ENCODE data around the gene PRELID2.

PRELID2 gene

DNA sequence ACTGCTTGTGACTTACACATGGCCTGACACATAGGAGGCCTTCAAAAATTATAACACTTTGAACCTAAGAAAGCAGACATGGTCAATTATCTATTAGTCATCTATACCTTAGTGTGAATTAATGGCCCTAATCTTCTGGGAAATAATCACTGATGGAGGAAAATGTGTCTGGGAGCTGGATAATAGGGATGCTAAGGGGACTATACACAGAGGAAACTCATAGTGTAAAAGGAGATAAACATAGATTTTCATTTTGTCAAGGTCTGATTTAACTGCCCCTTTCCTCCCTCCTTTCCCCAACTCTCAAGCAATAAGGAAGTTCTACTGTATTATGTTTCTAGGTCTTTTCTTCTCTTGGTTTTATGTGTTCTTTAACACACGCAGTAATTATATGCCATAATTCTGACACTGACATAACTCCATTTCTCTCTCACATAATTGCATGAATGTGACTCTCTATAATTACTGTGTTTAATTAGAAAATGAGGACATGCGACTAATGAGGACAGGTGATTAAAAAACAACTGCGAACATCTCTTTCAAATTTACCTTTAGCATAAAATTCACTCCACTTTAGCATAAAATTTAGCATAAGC, 18.7 kb upstream of the PRELID2 start:
- TF ChIP-seq GATA1 (IDR thresholded peaks at IDR 0.05; ENCODE audit: low read depth, low read length), result no peak
- TF ChIP-seq POLR2A (IDR thresholded peaks at IDR 0.05; ENCODE audit: low read length), result no peak
- peak in 1 of 2 experiments; percentile 47 for DNase-seq

DNA sequence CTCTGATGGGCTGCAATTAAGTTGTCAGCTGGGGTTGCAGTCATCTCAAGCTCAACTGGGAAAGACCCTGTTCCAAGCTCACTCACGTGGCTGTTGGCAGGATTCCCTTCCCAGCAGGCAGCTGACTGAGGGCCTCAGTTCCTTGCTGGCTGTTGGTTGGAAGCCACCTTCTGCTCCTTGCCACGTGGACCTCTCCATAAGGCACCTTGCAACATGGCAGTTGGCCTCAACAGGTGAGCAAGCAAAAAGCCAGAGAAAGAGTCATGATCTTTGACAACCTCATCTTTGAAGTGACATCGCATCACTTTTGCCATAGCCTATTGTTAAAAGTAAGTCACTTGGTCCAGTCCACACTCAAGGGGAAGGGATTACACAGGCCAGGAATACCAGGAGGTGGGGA, 17.8 kb upstream of the PRELID2 start:
- TF ChIP-seq POLR2A (IDR thresholded peaks at IDR 0.05; ENCODE audit: low read length) (no peak), GATA1 (IDR thresholded peaks at IDR 0.05; ENCODE audit: low read depth, low read length) (no peak)
- DNase-seq, result peak in 1 of 2 experiments; percentile 26

DNA sequence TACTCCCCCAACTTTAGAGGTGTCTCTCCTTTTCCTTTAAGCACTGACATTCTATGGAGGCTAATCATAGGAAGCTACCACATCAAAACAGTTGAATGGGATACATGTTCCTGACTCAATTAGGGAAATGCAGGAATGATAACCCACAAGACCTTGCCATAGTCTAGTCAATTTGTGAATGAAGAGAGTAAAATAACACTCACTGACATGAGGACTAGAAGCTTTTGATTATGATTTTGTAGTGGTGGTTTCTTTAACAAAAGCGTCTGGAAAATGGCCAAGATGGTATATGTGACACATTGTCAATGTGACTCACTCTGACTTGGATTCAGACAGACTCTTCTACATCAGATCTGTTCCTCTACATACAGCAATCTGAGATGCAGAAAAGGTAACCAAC, 13.7 kb upstream of the PRELID2 start:
- TF ChIP-seq POLR2A (IDR thresholded peaks at IDR 0.05; ENCODE audit: low read length) (no peak), GATA1 (IDR thresholded peaks at IDR 0.05; ENCODE audit: low read depth, low read length) (no peak)
- peak; percentile 4 to 10 for DNase-seq

DNA sequence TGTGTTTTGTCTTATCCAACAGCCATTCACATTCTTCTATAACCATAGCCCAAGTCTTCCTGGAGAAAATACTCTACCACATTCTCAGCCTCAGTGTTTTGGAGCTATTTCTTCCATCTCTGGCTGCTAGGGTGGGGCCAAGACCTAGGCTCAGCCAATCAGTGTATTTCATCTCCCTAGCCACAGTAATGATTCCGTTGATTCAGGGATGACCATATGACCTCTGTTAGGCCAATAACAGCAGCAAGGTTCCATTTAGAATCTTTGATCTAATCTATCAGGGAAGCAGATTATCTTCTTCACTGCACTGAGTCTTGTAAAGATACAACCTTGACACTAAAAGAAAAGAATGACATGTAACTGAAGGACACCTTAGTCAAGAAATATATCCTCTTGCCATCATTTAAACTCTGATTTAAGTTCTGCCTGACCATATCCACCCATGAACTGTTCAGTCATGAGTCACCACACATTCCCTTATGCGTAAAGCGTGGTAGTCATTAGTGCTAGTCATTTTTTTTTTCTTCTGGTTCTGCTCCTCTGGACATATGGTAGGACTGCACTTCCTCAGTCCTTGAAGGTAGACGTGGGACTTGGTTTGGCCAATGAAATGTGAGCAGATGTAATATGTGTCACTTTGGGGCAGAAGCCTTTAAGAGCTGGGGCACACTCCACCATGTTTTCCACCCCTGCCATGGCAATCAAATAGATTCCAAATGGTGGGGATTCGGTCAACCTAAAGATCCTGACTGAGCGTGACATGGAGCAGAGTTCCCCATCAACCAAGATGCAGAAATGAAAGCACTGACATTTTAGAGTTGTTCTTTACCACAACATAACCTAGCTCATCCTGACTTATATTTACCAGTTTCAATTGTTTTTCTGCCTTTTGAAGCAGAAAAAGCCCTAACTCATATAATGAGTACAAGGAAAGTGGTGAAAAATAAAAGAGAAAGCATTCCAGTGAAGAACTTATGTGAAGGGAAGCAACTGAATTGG, 12.7 kb upstream of the PRELID2 start:
- DNase-seq, result no peak
- TF ChIP-seq GATA1 (IDR thresholded peaks at IDR 0.05; ENCODE audit: low read depth, low read length), result no peak
- TF ChIP-seq POLR2A (IDR thresholded peaks at IDR 0.05; ENCODE audit: low read length), result no peak

DNA sequence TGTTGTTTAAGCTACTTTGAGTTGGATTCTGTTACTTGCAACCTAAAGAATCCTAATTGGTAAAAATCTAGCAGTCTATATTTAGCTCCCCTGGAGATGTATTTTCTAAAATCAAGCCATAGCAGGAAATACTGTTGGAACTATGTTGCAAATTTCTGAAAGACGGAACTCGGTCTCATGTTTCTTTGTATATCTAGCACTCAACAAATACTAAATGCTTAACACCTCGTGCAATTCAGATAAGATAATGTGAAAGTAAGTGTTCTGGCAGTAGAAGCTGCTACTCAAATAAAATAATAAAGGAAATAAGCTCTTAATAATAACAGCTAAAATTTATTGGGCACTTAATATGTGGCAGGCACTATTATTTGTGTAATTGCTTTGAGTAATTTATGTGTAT, 10.9 kb upstream of the PRELID2 start:
- TF ChIP-seq POLR2A (IDR thresholded peaks at IDR 0.05; ENCODE audit: low read length), result no peak
- no peak for DNase-seq

DNA sequence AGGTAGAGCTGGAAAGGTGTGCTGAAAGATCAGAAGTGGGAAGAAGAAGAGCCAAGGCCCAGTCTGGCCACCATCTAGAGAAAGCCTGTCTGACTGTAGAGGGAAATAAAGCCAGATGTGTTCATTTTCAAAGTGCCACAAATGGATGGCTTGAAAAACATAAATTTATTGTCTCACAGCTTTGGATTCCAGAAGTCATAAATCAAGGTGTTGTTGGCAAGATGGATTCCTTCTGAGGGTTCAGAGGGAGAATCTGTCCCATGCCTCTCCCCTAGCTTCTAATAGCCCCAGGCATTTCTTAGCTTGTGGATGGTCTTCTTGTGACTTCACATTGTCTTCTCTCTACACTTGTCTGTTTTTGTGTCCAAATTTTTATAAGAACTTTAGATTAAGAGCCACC, 6.2 kb upstream of the PRELID2 start:
- DNase-seq, result no peak
- no peak for TF ChIP-seq GATA1 (IDR thresholded peaks at IDR 0.05; ENCODE audit: low read depth, low read length)
- no peak for TF ChIP-seq POLR2A (IDR thresholded peaks at IDR 0.05; ENCODE audit: low read length)

DNA sequence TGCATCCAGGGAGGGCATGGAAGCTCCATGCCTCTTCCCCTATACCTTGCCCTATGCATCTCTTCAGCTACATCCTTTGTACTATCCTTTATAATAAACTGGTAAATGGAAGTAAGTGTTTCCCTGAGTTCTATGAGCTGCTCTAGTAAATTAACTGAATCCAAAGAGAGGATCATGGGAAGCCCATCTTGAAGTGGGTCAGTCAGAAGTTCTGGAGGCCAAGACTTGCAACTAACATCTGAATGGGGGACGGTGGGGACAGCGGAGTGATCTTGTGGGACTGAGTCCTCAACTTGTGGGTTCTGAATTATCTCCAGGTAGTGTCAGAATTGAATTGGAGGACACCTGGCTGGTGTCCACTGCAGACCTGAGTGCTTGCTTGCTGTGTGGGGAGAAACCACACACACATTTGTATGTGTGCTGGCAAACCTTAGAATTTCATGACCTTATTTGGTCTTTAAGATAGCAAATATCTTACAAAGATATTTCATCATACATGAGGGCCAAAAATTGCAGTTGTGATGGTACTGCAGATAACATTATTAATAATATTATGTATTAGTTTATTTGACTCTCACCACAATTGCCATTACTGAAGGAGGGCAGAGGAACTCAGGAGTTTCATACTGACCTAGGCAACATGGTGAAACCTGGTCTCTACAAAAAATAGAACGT, 5.5 kb upstream of the PRELID2 start:
- DNase-seq, result peak; percentile 20 to 23
- TF ChIP-seq GATA1 (IDR thresholded peaks at IDR 0.05; ENCODE audit: low read depth, low read length) (no peak), POLR2A (IDR thresholded peaks at IDR 0.05; ENCODE audit: low read length) (no peak)

DNA sequence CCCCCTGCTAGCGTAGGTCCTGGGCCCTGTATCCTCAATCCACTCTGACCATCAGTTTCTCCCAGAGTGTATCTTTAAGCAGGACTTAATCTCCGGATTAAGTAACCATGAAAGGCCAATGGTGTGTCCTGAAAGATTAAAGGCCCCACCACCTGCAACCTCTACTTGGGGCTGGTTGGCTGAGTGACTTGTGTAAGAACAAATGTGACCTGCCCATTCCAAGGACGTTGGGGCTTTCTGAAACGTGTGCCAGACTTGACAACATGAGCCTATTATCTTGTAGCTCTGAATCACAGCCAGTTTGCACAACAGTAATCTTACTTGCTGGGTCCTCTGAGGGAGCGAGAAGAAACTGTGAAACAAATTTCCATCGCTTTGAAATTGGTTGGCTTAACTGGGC, 3.1 kb upstream of the PRELID2 start:
- DNase-seq, result no peak
- TF ChIP-seq GATA1 (IDR thresholded peaks at IDR 0.05; ENCODE audit: low read depth, low read length) (no peak), POLR2A (IDR thresholded peaks at IDR 0.05; ENCODE audit: low read length) (no peak)

DNA sequence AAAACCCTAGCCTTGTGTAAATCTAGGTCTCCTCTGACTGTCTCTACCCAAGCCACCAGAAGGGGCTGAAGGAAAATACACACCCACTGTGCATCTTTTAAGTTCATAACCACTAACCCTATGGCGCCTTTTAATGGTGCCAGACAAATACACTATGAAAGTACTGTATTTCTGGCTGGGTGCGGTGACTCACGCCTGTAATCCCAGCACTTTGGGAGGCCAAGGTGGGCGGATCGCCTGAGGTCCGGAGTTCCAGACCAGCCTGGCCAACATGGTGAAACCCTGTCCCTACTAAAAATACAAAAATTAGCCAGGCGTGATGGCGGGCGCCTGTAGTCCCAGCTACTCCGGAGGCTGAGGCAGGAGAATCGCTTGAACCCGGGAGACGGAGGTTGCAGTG, 1.1 kb upstream of the PRELID2 start:
- DNase-seq, result peak in 1 of 2 experiments; percentile 28

DNA sequence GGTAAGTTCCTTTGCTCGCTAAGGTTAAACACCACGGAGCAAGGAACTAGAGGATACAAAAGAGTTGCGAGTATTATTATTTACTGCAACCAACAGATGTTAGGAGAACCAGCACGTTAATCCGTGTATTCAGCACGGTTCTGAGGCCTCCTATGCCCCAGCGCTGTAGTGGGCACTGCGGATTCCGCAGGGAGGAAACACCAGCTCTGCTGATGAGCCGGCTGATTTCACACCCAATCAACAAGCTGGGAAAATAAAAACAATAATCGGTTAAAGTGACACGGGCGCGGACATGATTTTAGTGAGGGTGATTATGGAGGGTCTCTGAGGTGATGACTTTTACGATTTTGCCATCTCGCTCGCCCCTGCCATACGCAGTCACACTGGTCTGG, 702 bp upstream of the PRELID2 start:
- peak in 1 of 2 experiments; percentile 32 for DNase-seq
- TF ChIP-seq GATA1 (IDR thresholded peaks at IDR 0.05; ENCODE audit: low read depth, low read length), result no peak
- TF ChIP-seq POLR2A (IDR thresholded peaks at IDR 0.05; ENCODE audit: low read length), result no peak

DNA sequence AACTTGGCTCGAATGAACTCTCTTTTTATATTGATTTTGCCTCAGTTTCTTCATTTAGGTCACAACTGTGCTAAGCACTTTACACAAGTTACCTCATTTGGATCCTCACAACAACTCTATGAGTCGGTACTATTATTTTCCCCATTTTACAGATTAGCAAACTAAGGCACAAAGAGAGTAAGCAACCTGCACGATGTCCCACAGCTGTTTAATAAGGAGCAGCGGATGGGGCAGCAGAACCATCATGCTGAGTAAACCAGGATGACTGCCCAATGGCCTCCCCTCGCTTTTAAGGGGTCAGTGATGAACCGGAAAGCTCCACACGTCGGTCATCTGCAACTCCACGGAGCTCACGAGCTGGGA, 607 bp downstream of the PRELID2 start:
- DNase-seq, result peak; percentile 58 to 65
- no peak for TF ChIP-seq POLR2A (IDR thresholded peaks at IDR 0.05; ENCODE audit: low read length)
- TF ChIP-seq GATA1 (IDR thresholded peaks at IDR 0.05; ENCODE audit: low read depth, low read length), result no peak

DNA sequence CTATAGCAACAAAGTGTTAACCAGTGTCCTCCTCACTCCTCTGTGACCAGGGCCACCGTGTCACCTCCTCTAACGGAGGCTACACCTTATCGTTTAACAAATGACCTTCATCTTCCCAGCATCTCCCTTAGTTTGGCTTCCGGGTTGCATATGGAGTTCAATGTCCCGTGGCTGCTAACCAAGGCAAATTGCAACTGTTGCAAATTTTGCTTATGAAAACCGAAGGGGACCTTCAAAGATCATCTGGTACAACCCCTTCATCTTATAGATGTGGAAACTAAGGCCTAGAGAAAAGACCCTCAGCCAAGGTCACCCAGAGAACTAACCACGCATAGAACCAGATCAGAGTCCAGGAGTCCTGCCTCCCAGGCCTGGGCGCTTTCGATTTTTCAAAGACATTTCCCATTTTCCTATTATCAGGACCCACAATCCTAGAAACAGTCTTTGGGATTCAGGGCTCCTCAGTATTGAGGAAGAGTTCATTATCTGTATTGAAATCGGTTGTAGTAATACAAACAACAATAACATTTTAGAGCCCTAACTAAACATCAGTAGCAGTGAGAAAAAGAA, 1.4 kb downstream of the PRELID2 start:
- peak in 1 of 2 experiments; percentile 33 for DNase-seq
- no peak for TF ChIP-seq GATA1 (IDR thresholded peaks at IDR 0.05; ENCODE audit: low read depth, low read length)
- TF ChIP-seq POLR2A (IDR thresholded peaks at IDR 0.05; ENCODE audit: low read length), result no peak

DNA sequence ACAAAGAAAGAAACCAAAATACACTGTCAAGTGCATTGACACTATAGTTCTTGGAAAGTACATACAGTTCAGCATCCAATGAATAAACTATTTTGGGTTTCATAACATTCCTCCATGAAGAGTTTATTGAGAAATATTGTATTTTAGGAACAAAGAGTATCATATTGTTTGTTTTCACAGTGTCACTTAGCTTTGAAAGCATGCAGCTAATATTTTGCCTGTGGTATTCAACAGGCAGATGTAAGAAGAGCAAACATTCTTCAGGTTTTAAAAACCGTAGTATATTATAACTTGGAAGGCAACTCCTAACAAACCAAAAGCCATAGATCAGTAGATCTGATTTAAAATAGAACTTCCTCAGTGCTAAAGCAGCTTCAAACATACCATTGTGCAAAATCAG, 4.5 kb downstream of the PRELID2 start:
- no peak for TF ChIP-seq POLR2A (IDR thresholded peaks at IDR 0.05; ENCODE audit: low read length)
- TF ChIP-seq GATA1 (IDR thresholded peaks at IDR 0.05; ENCODE audit: low read depth, low read length), result no peak
- no peak for DNase-seq

DNA sequence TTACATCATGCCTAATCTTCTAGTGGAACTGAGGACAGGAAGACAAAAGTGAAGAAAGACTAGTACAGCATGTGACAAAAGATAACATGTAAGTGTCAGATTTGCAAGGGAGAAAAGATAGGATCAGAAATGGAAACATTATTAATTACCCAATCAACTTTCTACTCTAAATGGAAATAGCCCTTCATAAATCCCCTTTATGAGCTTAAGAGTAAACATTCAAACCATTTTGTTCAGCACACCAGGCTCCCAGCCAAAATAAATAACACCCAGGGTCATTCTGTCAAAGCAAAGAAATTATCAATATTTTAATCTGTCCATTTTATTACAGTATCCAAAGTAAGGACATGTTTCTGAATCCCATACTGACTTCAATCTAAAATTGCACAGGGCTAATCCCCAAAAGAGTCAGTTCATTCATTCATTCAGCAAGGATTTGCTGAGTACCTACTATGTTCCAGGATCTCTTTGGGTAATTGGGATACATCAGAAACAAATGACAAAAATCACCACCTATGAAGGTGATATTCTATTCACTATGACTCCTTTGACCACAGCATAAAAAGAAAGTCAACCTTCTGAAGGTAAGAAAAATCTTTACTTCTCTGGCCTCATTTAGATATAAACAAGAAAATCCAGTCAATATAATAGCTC, 5.3 kb downstream of the PRELID2 start:
- peak in 1 of 2 experiments; percentile 36 for DNase-seq
- TF ChIP-seq GATA1 (IDR thresholded peaks at IDR 0.05; ENCODE audit: low read depth, low read length), result no peak
- TF ChIP-seq POLR2A (IDR thresholded peaks at IDR 0.05; ENCODE audit: low read length), result no peak

All from erythroblast (primary cell).